ENCODE measurements around the gene WNT2.
"Not testable (repeated sequence)": the region's sequence is repeated elsewhere in the genome, so short reads cannot be mapped to it uniquely, and the experiment has no call there.

Gene WNT2

DNA sequence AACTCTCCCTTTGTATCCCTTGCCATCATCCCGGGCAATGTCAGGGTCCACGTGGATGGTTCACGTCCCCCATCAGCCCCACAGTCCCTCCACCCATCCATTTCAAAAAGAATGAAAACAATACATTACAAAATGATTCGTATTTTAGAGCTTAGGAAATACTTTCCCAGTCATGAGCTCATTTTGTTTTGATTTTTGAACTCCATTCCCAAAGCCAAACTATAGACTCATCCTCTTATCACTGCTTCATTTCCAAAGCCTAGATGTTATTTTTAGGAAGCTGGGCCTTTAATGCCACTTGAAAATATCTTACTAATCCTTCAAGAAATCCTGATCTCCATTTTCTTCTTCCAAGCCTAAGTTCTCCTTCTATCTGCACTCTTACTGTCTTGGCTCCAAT is 72.1 kb downstream of the WNT2 start:
- H3K9me3 ChIP-seq: no peaks in the 10 kb centered on the region
- no peak for TF ChIP-seq CTCF (IDR thresholded peaks at IDR 0.05)
- no peaks in the 10 kb centered on the region for H3K27me3 ChIP-seq
- H3K27ac ChIP-seq: no peak overlapping the region
- no peaks in the 10 kb centered on the region for H3K4me1 ChIP-seq (ENCODE audit: control insufficient read depth in 1 of 2, insufficient read depth in 1 of 2, low read depth in 1 of 2, low read length in 1 of 2)
- no peaks in the 10 kb centered on the region for H3K36me3 ChIP-seq
- no peak overlapping the region for H3K4me3 ChIP-seq (ENCODE audit: low read depth in 1 of 2, low read length in 1 of 2)

- Histone ChIP-seq H3K4me1 (ENCODE audit: control insufficient read depth in 1 of 2, insufficient read depth in 1 of 2, low read depth in 1 of 2, low read length in 1 of 2) (no peaks in the 10 kb centered on the region), H3K9me3 (no peaks in the 10 kb centered on the region), H3K4me3 (ENCODE audit: low read depth in 1 of 2, low read length in 1 of 2) (no peak overlapping the region), H3K36me3 (no peaks in the 10 kb centered on the region), H3K27ac (no peak overlapping the region), H3K27me3 (no peaks in the 10 kb centered on the region)
- TF ChIP-seq CTCF (IDR thresholded peaks at IDR 0.05): no peak
Measured at GRCh38 chr7:117250245-117250644, 72.6 kb downstream of the WNT2 start.

DNA sequence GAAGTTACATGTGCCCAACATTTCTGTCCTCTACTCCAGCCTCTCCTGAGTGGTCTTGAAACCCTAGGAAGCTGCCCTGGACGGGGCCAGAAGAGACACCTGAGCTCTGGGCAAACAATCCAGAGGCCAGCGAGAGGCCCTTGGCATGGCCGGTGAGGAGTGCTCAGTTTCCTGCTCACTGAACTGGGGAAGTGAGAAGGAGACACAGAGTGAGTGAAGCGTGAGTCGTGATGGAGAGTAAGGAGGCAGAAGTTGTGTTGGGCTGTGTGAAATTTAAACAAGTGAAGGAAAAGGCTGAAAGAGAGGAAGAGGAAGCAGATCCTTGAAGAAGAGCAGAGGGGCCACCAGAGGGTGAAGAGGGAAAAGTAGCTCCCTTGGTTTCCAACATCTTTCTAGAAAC is 73.2 kb downstream of the WNT2 start:
- H3K4me1 ChIP-seq (ENCODE audit: control insufficient read depth in 1 of 2, insufficient read depth in 1 of 2, low read depth in 1 of 2, low read length in 1 of 2): no peaks in the 10 kb centered on the region
- no peaks in the 10 kb centered on the region for H3K9me3 ChIP-seq
- H3K27me3 ChIP-seq: no peaks in the 10 kb centered on the region
- no peak for TF ChIP-seq CTCF (IDR thresholded peaks at IDR 0.05)
- H3K27ac ChIP-seq: no peak overlapping the region
- no peak overlapping the region for H3K4me3 ChIP-seq (ENCODE audit: low read depth in 1 of 2, low read length in 1 of 2)
- no peaks in the 10 kb centered on the region for H3K36me3 ChIP-seq

DNA sequence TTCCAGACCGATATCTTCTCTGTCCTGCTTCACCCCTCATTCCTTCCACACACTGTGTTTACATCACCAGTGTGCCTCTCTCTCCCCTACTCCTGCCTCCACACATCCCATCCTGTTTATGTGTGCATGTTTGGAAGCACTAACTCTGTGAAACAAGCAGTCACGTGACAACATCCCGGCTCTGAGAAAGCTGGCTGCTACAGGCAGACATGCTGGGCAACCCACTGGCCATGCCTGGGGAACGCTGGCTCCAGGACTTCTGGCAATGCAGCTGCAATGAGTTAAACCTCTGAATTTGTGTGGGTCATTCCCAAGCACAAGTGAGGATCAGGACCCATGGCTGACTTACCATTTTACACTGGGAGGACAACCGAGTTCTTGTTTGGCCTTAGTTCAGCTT is 74.0 kb downstream of the WNT2 start:
- no peaks in the 10 kb centered on the region for H3K9me3 ChIP-seq
- TF ChIP-seq CTCF (IDR thresholded peaks at IDR 0.05): no peak
- H3K4me3 ChIP-seq (ENCODE audit: low read depth in 1 of 2, low read length in 1 of 2): no peak overlapping the region
- H3K4me1 ChIP-seq (ENCODE audit: control insufficient read depth in 1 of 2, insufficient read depth in 1 of 2, low read depth in 1 of 2, low read length in 1 of 2): no peaks in the 10 kb centered on the region
- H3K27ac ChIP-seq: no peak overlapping the region
- no peaks in the 10 kb centered on the region for H3K36me3 ChIP-seq
- H3K27me3 ChIP-seq: no peaks in the 10 kb centered on the region

DNA sequence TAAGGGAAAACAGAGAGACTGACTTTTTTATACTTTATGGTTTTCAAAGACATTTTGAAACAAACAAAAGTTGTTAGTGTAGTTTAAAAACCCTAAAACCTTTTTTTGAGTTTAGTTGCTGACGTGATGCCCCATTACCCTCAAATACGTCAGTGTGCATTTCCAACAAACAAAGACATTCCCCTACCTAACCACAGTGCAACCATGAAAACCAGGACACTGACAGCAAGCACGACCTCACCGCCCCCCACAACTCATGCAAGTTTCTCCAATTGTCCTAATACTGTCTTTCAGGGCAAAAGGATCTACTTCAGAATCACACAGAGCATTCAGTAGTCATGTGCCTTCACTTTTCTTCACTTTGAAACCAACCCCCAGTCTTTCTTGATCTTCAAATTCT is 75.0 kb downstream of the WNT2 start:
- Histone ChIP-seq H3K36me3 (no peaks in the 10 kb centered on the region), H3K27ac (no peak overlapping the region), H3K9me3 (no peaks in the 10 kb centered on the region), H3K4me3 (ENCODE audit: low read depth in 1 of 2, low read length in 1 of 2) (no peak overlapping the region), H3K4me1 (ENCODE audit: control insufficient read depth in 1 of 2, insufficient read depth in 1 of 2, low read depth in 1 of 2, low read length in 1 of 2) (no peaks in the 10 kb centered on the region), H3K27me3 (no peaks in the 10 kb centered on the region)
- TF ChIP-seq CTCF (IDR thresholded peaks at IDR 0.05): no peak

GRCh38 chr7:117245703-117246102 is 77.2 kb downstream of the WNT2 start:
- not testable (repeated sequence) for H3K27ac ChIP-seq; H3K36me3 ChIP-seq; H3K4me3 ChIP-seq (ENCODE audit: low read depth in 1 of 2, low read length in 1 of 2)

More at GRCh38 chr7:117245703-117246102, 77.2 kb downstream of the WNT2 start:
- H3K27me3 ChIP-seq; H3K9me3 ChIP-seq; H3K4me1 ChIP-seq (ENCODE audit: control insufficient read depth in 1 of 2, insufficient read depth in 1 of 2, low read depth in 1 of 2, low read length in 1 of 2): not testable (repeated sequence)
